Kidney glomerular epithelial cell (primary cell): ENCODE results near the gene BIRC3.
A peak's percentile ranks its signal among the peaks of the same experiment; 100 is the strongest.
"Not testable (repeated sequence)": the region's sequence is repeated elsewhere in the genome, so short reads cannot be mapped to it uniquely, and the experiment has no call there.

Experiments used
- DNase-seq: peaks from one replicate; lab custom pipeline; 2025; lab: John Stamatoyannopoulos, UW

BIRC3 gene

DNA sequence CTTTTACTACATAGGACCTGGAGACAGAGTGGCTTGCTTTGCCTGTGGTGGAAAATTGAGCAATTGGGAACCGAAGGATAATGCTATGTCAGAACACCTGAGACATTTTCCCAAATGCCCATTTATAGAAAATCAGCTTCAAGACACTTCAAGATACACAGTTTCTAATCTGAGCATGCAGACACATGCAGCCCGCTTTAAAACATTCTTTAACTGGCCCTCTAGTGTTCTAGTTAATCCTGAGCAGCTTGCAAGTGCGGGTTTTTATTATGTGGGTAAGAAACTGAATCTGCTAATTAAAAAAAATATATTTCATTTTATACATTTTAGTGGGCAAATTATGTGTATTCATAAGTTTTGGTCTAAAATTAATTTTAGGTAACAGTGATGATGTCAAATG, 7.8 kb downstream of the BIRC3 start:
- DNase-seq = no peak

DNA sequence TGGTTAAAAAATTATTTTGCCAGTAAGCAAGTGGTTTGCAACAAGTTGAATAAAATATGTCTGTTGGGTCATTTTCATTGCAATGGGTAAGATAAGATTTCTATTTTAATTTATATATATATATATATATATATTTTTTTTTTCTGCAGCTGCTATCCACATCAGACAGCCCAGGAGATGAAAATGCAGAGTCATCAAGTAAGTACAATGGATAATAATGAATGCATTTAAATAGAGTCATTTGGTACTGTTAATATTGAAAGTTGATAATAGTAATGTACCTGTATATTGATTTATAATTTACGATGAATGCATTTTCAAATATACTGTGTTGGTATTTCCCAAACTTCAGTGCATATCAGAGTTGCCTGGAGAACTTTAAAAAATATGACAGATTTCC, 11.5 kb downstream of the BIRC3 start:
- no peak for DNase-seq

- no peak for DNase-seq
Observed at GRCh38 chr11:102330231-102330630, 12.9 kb downstream of the BIRC3 start.

- no peak for DNase-seq
Observed at GRCh38 chr11:102331341-102331740, 14.1 kb downstream of the BIRC3 start.

GRCh38 chr11:102332611-102332994, 15.3 kb downstream of the BIRC3 start:
- DNase-seq = no peak

DNA sequence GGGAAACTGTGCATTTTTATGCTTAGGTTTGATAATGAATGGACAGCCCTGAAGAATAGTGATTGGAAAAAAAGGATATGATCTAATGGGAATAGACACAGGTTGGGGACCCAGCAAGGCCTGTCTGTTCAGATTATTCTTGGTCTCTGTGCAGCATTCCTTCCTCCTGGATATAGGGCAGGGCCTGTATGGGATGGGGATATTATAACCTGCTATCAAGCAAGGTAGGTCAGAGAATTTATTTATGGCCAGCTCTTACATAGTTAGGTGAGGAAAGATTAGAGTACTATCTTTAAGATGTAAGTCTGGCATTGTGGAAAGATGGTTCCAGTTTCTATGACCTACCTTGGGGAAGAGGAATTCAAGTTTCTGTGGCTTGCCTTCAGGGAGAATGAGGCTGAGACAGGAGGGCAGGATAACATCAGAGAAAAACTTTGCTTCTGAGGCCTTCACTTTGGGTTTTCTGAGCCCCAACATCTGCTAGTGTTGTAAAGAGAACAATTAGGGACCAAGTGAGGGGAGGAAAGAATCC, 21.3 kb downstream of the BIRC3 start:
- no peak for DNase-seq

- DNase-seq = not testable (repeated sequence)
Observed at GRCh38 chr11:102341311-102341710, 24.0 kb downstream of the BIRC3 start.

GRCh38 chr11:102341844-102342318, 24.6 kb downstream of the BIRC3 start:
- DNase-seq = peak; percentile 75

GRCh38 chr11:102343809-102344208, 26.5 kb downstream of the BIRC3 start:
- DNase-seq = no peak

DNA sequence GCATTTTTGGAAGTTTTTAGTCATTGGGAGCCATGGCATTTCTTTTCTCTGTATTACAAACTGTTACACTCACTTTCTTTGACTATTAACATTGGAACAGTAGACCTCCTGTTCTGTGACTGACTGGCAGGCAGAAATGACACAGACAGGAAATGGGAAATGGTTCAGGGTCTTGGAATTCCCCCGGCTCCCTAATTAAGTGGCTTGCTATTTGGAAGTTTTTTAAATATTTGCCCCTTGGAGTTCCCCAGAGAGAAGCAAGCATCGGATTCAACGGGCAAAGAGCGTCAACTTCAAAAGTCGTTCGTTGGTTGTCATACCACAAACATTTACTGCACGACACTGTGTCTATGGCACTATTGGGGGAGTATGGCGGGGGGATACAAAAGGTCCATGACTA, 28.6 kb downstream of the BIRC3 start:
- peak; percentile 70 for DNase-seq

GRCh38 chr11:102346456-102346747, 29.1 kb downstream of the BIRC3 start:
- DNase-seq = peak; percentile 51

DNA sequence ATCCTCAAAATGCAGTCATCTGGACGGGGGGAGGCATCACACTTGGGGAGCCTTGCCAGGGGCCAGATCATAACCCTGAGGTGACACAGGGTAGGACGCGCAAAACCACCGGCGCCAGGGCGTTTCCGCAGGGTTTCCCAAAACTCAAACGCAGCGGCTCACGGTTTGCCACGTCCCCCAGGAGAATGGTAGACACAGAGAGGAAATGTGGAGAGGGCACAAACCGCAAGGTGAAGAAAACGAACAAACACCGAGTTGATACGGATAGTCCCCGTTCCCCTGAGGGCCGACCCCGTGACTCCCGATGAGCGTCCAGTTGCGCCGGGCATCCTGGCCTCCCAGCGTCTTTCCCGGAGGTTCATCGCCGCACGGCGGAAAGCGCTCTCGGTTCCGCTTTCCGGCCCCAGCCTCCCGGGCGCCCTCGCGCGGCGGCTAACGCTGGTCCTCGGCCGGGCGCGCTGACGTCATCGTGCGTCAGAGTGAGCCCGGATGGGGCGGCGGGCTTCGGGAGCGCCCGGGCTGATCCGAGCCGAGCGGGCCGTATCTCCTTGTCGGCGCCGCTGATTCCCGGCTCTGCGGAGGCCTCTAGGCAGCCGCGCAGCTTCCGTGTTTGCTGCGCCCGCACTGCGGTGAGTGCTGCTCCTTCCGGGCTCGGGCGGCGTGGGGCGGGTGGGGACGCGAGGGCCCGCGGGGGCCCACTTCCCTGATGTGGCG, 29.6 kb downstream of the BIRC3 start, which contains the start of gene BIRC2:
Gene BIRC2 (plus strand): TSS at position 467 of the 714 bp plus-strand sequence. CDS start 2,641 bp downstream, outside the sequence.
- DNase-seq = peak; percentile 78

DNA sequence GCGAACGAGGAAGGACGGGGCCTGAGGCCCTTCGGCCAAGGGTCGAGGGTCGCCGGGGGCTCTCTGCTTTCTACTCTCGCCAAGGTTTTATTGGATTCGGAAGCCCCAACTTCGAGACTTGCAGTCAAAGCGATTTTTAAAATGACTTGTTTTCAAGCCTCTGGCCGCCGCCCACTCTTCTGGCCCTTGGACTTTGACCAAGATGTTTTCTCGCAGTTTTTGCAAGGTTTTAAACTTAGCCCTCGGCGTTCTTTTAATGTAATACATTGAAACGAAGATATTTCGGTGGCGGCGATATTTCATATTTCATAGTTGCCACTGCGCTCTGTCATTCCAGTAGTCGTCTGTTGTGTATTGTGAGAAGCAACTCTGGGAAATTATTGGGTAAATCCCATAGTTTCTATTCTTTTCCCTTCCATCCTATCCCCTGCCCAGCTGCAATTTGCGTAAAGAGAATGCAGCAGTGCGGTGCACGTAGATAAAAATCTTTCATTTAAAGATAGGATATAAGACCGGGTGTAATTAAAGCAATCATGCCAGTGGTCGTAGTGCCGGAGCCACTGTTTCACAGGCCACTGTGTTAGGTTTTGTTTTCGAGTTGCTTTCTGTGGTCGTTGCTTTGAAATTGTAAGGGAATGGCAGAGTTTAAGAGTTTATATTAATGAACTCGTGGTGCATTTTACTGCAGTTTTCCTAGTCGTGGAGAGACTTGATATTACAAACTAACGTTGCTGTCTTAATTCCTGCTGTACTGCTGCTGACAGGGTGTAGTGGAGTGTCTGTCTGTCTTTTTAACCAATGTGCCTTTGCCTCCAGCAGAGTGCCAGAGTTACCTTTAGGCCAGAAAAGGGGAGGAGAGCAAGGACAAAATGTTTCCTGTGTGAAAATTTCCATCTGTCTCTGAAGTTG, 30.4 kb downstream of the BIRC3 start:
- DNase-seq = peak; percentile 31

- no peak for DNase-seq
Observed at GRCh38 chr11:102357116-102357515, 39.8 kb downstream of the BIRC3 start.

DNA sequence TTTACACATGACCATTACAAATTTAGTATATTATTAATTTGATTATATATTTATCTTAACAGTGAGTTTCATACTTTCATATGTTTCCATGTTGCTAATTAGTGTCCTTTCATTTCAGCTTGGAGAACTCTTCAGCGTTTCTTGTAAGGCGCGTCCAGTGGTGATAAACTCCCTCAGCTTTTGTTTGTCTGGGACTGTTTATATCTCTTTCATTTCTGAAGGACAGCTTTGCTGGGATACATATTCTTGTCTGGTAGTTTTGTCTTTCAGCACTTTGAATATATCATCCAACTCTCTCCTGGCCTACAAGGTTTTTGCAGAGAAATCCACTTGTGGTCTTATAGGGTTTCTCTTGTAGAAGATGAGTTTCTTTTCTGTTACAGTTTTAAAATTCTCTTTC, 42.1 kb downstream of the BIRC3 start:
- no peak for DNase-seq

- no peak for DNase-seq
Observed at GRCh38 chr11:102360681-102361080, 43.4 kb downstream of the BIRC3 start.

GRCh38 chr11:102361086-102362031, 44.1 kb downstream of the BIRC3 start:
- DNase-seq = no peak

GRCh38 chr11:102364991-102365390, 47.7 kb downstream of the BIRC3 start:
- DNase-seq = no peak

DNA sequence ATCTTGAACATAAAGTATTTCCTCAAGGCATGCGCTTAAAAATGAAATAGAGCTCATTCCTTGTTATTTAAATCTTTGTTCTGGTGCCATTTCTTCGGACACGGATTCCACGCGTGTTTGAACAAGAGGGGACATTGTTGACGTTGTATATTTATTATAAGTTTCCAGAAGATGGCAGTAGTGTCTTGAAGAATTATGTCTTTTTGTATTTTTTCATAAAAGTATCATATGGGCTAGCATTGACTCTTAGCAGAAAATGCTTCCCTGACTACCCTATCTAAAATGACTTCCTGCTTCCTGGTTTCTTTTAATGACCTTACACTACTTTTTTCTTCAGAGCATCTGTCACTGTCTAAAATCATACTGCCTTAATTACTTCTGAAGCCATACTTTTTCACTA, 50.1 kb downstream of the BIRC3 start:
- peak; percentile 7 for DNase-seq

DNA sequence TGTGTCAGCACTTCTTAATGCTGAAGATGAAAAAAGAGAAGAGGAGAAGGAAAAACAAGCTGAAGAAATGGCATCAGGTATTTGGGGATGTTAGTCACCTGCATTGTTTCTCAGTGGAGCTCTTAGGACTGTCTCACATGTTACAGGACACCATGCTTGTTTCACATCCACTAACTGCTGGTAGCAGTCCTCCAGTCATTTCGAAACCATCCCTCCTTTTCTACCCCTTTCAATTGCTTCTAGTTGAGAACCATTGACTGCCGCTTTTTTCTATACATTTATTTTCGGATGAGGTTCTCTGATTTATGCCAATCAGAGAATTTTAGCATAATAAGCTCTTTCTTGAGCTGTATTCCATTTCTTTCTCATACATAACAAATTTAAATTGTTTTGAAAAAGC, 51.2 kb downstream of the BIRC3 start:
- no peak for DNase-seq

- DNase-seq = not testable (repeated sequence)
Observed at GRCh38 chr11:102374633-102375424, 57.5 kb downstream of the BIRC3 start.
